ENCODE data around the gene ZNF12. TPM values are rescaled to one million over a fixed set of nuclear protein-coding genes. Genes with fewer than 3 reads are reported as not detected.

The ZNF12 gene
- polyA plus RNA-seq, 3 donors, result 4.9 to 8.1 (median 5.7) TPM

GRCh38 chr7:6644728-6645127, 62.0 kb downstream of the ZNF12 start:
- H3K4me1 ChIP-seq (ENCODE audit: control insufficient read depth in 1 of 2, insufficient read depth in 2 of 2, low read length in 2 of 2), result peaks cover 0 to 5% of the 10 kb centered on the region in 2 donors
- no peak overlapping the region for H3K4me3 ChIP-seq (replicated peaks in 1 of 3; ENCODE audit: low read depth in 2 of 3, low read length in 3 of 3)
- Mint-ChIP-seq H3K9me3 (peaks cover 4 to 31% (median 17%) of the 10 kb centered on the region in 7 donors), H3K4me1 (peaks cover 8% of the 10 kb centered on the region), H3K4me3 (no peak overlapping the region), H3K27me3 (ENCODE audit: low read depth in 3 of 3) (peaks cover 0 to 3% (median 0%) of the 10 kb centered on the region in 3 donors), H3K36me3 (peaks cover 86 to 100% of the 10 kb centered on the region in 2 donors), H3K27ac (no peak overlapping the region)
- peaks cover 2 to 17% of the 10 kb centered on the region in 2 donors for H3K9me3 ChIP-seq (replicated peaks in 1 of 2; ENCODE audit: control insufficient read depth in 1 of 2, insufficient read depth in 1 of 2, low read length in 2 of 2)
- H4K20me1 ChIP-seq (ENCODE audit: insufficient read depth, low read length), result peaks cover 94% of the 10 kb centered on the region
- DNase-seq, result no peak
- H2AFZ ChIP-seq (ENCODE audit: insufficient read depth, low read depth, low read length, poor library complexity, severe bottlenecking), result no peak overlapping the region
- H3K79me2 ChIP-seq (ENCODE audit: insufficient read depth, low read length), result peaks cover 34% of the 10 kb centered on the region
- H3K36me3 ChIP-seq (replicated peaks in 1 of 2; ENCODE audit: control insufficient read depth in 1 of 2, insufficient read depth in 2 of 2, low read length in 2 of 2), result peaks cover 87 to 99% of the 10 kb centered on the region in 2 donors
- no peak overlapping the region for H3K4me2 ChIP-seq (replicated peaks; ENCODE audit: extremely low read depth, low read length, poor library complexity, severe bottlenecking)
- TF ChIP-seq CTCF (IDR thresholded peaks at IDR 0.05), result no peak
- 100% methylated on average over 6 of the region's 10 CpGs for WGBS (ENCODE audit: insufficient coverage)
- no peaks in the 10 kb centered on the region for H3K27me3 ChIP-seq (ENCODE audit: control insufficient read depth in 2 of 2, insufficient read depth in 2 of 2, low read length in 2 of 2)
- intact Hi-C loops (cut with micrococcal nuclease), result loop anchor here in 1 of 2 donors (5.0 kb wide), 1 partner anchor 63 kb away; the partner anchor contains the start of gene ZNF12
- no peak overlapping the region for H3K27ac ChIP-seq (ENCODE audit: low read depth in 1 of 2, low read length in 2 of 2)
- no peak overlapping the region for H3K9ac ChIP-seq (ENCODE audit: insufficient read depth, low read length, poor library complexity, severe bottlenecking)

- H3K27me3 Mint-ChIP-seq (ENCODE audit: low read depth in 3 of 3), result peaks cover 0 to 3% (median 0%) of the 10 kb centered on the region in 3 donors
- Histone ChIP-seq H3K9me3 (replicated peaks in 1 of 2; ENCODE audit: control insufficient read depth in 1 of 2, insufficient read depth in 1 of 2, low read length in 2 of 2) (peaks cover 0 to 11% of the 10 kb centered on the region in 2 donors), H3K36me3 (replicated peaks in 1 of 2; ENCODE audit: control insufficient read depth in 1 of 2, insufficient read depth in 2 of 2, low read length in 2 of 2) (peaks cover 81 to 99% of the 10 kb centered on the region in 2 donors)
Measured at GRCh38 chr7:6643915-6644625, 62.7 kb downstream of the ZNF12 start.

More at GRCh38 chr7:6643915-6644625, 62.7 kb downstream of the ZNF12 start:
- no peaks in the 10 kb centered on the region for H3K27me3 ChIP-seq (ENCODE audit: control insufficient read depth in 2 of 2, insufficient read depth in 2 of 2, low read length in 2 of 2)
- Mint-ChIP-seq H3K27ac (peak overlapping the region in 1 of 7 donors; percentile 78), H3K9me3 (peaks cover 4 to 26% (median 10%) of the 10 kb centered on the region in 7 donors), H3K4me3 (no peak overlapping the region), H3K4me1 (peaks cover 14% of the 10 kb centered on the region), H3K36me3 (peaks cover 87 to 100% of the 10 kb centered on the region in 2 donors)
- no peak overlapping the region for H2AFZ ChIP-seq (ENCODE audit: insufficient read depth, low read depth, low read length, poor library complexity, severe bottlenecking)
- H3K4me3 ChIP-seq (replicated peaks in 1 of 3; ENCODE audit: low read depth in 2 of 3, low read length in 3 of 3), result no peak overlapping the region
- H4K20me1 ChIP-seq (ENCODE audit: insufficient read depth, low read length), result peaks cover 94% of the 10 kb centered on the region
- no peak for DNase-seq
- WGBS (ENCODE audit: insufficient coverage), result 97% methylated on average over 20 of the region's 21 CpGs
- H3K27ac ChIP-seq (ENCODE audit: low read depth in 1 of 2, low read length in 2 of 2), result no peak overlapping the region
- H3K4me1 ChIP-seq (ENCODE audit: control insufficient read depth in 1 of 2, insufficient read depth in 2 of 2, low read length in 2 of 2), result peaks cover 4 to 12% of the 10 kb centered on the region in 2 donors
- H3K4me2 ChIP-seq (replicated peaks; ENCODE audit: extremely low read depth, low read length, poor library complexity, severe bottlenecking), result no peak overlapping the region
- intact Hi-C loops (cut with micrococcal nuclease), result loop anchor here in 1 of 2 donors (5.0 kb wide), 1 partner anchor 63 kb away; the partner anchor contains the start of gene ZNF12
- H3K79me2 ChIP-seq (ENCODE audit: insufficient read depth, low read length), result peaks cover 40% of the 10 kb centered on the region
- no peak for TF ChIP-seq CTCF (IDR thresholded peaks at IDR 0.05)
- H3K9ac ChIP-seq (ENCODE audit: insufficient read depth, low read length, poor library complexity, severe bottlenecking), result no peak overlapping the region

All from CD14-positive monocyte (primary cell).